HFFc6 (cell line): ENCODE results near the gene RNF111. TPM values are rescaled to one million over a fixed set of nuclear protein-coding genes. Genes with fewer than 3 reads are reported as not detected.
"Not testable (repeated sequence)": the region's sequence is repeated elsewhere in the genome, so short reads cannot be mapped to it uniquely, and the experiment has no call there.

Experiments used
- DNase-seq: peaks from one replicate; pipeline ENCODE4 v3.0.0-alpha.2; 2018
- H3K27ac Mint-ChIP-seq: 2 replicates; pipeline ENCODE4 v1.8.0; 2020; ENCODE audit warnings: mild to moderate bottlenecking, mixed read lengths
- H3K27me3 Mint-ChIP-seq: 2 replicates; pipeline ENCODE4 v1.8.0; 2021; ENCODE audit warnings: mild to moderate bottlenecking, moderate library complexity, mixed read lengths; ENCODE audit not compliant: insufficient read depth
- H3K36me3 Mint-ChIP-seq: 2 replicates; pipeline ENCODE4 v1.8.0; 2021; ENCODE audit warnings: low read depth, mixed read lengths
- H3K4me1 Mint-ChIP-seq: 2 replicates; pipeline ENCODE4 v1.8.0; 2020; ENCODE audit warnings: low read depth, mixed read lengths
- H3K4me3 Mint-ChIP-seq: 2 replicates; pipeline ENCODE4 v1.8.0; 2020; ENCODE audit warnings: mild to moderate bottlenecking, moderate library complexity, mixed read lengths
- H3K9me3 Mint-ChIP-seq: 2 replicates; pipeline ENCODE4 v1.8.0; 2020; ENCODE audit warnings: mild to moderate bottlenecking, mixed read lengths
- CTCF ChIP-seq: fragments of 200-600 bp; sonication (generic); IDR thresholded peaks from 2 replicates; pipeline ENCODE4 v1.5.0; 2021; ENCODE audit warnings: antibody characterized with exemption, mild to moderate bottlenecking
- total RNA-seq, 6 experiments: library from RNA; stranded (reverse); fragmentation: NEBNext Ultra II Directional; extraction: Animal tissue kit (Norgen Biotek cat#: 25700); gene quantifications; 2 replicates in 1 of 6; 3 replicates in 5 of 6; pipeline ENCODE4 v1.2.3, GENCODE V29; 2021

The RNF111 gene
- total RNA-seq, 6 experiments from 2014 or later = 29.1 to 32.7 (median 32.4) TPM

- peaks cover 2% of the 10 kb centered on the region for H3K27me3 Mint-ChIP-seq
- no peak overlapping the region for H3K27ac Mint-ChIP-seq
- no peaks in the 10 kb centered on the region for H3K9me3 Mint-ChIP-seq
- TF ChIP-seq CTCF = no peak
- H3K4me3 Mint-ChIP-seq = no peak overlapping the region
- H3K36me3 Mint-ChIP-seq = peaks cover 26% of the 10 kb centered on the region
- no peaks in the 10 kb centered on the region for H3K4me1 Mint-ChIP-seq
- no peak for DNase-seq
Measured at GRCh38 chr15:59116771-59117170, 129.3 kb downstream of the RNF111 start.

GRCh38 chr15:59119625-59120024 is 132.2 kb downstream of the RNF111 start:
- Mint-ChIP-seq H3K4me1 (no peaks in the 10 kb centered on the region), H3K27ac (no peak overlapping the region)

GRCh38 chr15:59120937-59121336 is 133.5 kb downstream of the RNF111 start:
- Mint-ChIP-seq H3K27me3 (peaks cover 2% of the 10 kb centered on the region), H3K36me3 (peaks cover 22% of the 10 kb centered on the region), H3K4me3 (no peak overlapping the region), H3K9me3 (peaks cover 4% of the 10 kb centered on the region; the same call in 1 of the 2 replicates), H3K27ac (no peak overlapping the region), H3K4me1 (no peaks in the 10 kb centered on the region)
- DNase-seq = no peak
- no peak for TF ChIP-seq CTCF

More at GRCh38 chr15:59119625-59120024, 132.2 kb downstream of the RNF111 start:
- DNase-seq = no peak
- Mint-ChIP-seq H3K4me3 (no peak overlapping the region), H3K9me3 (no peaks in the 10 kb centered on the region), H3K36me3 (peaks cover 17% of the 10 kb centered on the region), H3K27me3 (peaks cover 2% of the 10 kb centered on the region)
- no peak for TF ChIP-seq CTCF

- Mint-ChIP-seq H3K9me3 (peaks cover 28% of the 10 kb centered on the region), H3K4me3 (no peak overlapping the region), H3K36me3 (peaks cover 50% of the 10 kb centered on the region), H3K27ac (no peak overlapping the region; the same call in 1 of the 2 replicates), H3K27me3 (peaks cover 10% of the 10 kb centered on the region), H3K4me1 (no peaks in the 10 kb centered on the region)
- no peak for TF ChIP-seq CTCF
- no peak for DNase-seq
Measured at GRCh38 chr15:59124261-59124660, 136.8 kb downstream of the RNF111 start.

- H3K36me3 Mint-ChIP-seq = peaks cover 65% of the 10 kb centered on the region
- DNase-seq = not testable (repeated sequence)
Measured at GRCh38 chr15:59125683-59126082, 138.2 kb downstream of the RNF111 start.

GRCh38 chr15:59127255-59127654 is 139.8 kb downstream of the RNF111 start:
- peaks cover 74% of the 10 kb centered on the region for H3K36me3 Mint-ChIP-seq
- H3K9me3 Mint-ChIP-seq = peaks cover 44% of the 10 kb centered on the region
- not testable (repeated sequence) for H3K4me3 Mint-ChIP-seq, H3K27ac Mint-ChIP-seq, H3K4me1 Mint-ChIP-seq, DNase-seq, H3K27me3 Mint-ChIP-seq

More at GRCh38 chr15:59125683-59126082, 138.2 kb downstream of the RNF111 start:
- peaks cover 43% of the 10 kb centered on the region for H3K9me3 Mint-ChIP-seq
- H3K4me1 Mint-ChIP-seq, H3K27ac Mint-ChIP-seq, H3K4me3 Mint-ChIP-seq, H3K27me3 Mint-ChIP-seq: not testable (repeated sequence)

GRCh38 chr15:59131456-59131855 is 144.0 kb downstream of the RNF111 start:
- Mint-ChIP-seq H3K27me3 (peaks cover 8% of the 10 kb centered on the region; the same call in 1 of the 2 replicates), H3K36me3 (peaks cover 74% of the 10 kb centered on the region), H3K27ac (no peak overlapping the region), H3K4me3 (no peak overlapping the region), H3K4me1 (no peaks in the 10 kb centered on the region), H3K9me3 (peaks cover 36% of the 10 kb centered on the region)
- no peak for TF ChIP-seq CTCF
- DNase-seq = no peak
